K562 (cell line): ENCODE data around the gene DLX3. TPM values are rescaled to one million over a fixed set of nuclear protein-coding genes. Genes with fewer than 3 reads are reported as not detected.

Experiments
- ATAC-seq: fragments of 200-7000 bp; cut with Tn5 transposase; 3 replicates; pipeline ENCODE4 v1.9.1; 2020; ENCODE audit warnings: moderate library complexity
- BruUV-seq: library from RNA; stranded (reverse); fragments of 400-500 nt; replicated peaks from 2 replicates; lab custom pipeline; 2021; lab: Mats Ljungman, UMichigan
- CTCF ChIA-PET: fragments of 300-600 bp; formaldehyde crosslinking; extraction: SDS; loops from one replicate; lab custom pipeline; 2021; ENCODE audit warnings: low intra/inter-chr PET ratio; lab: Yijun Ruan, JAX
- POLR2A ChIA-PET: fragments of 300-600, 350-650 bp; sonication (Branson Sonifier 250); formaldehyde crosslinking; extraction: SDS; loops from one replicate; lab custom pipeline; 2021; ENCODE audit warnings: antibody characterized with exemption, inconsistent platforms; lab: Yijun Ruan, JAX
- DNase-seq, 4 experiments: peaks; one replicate each; pipeline versions ENCODE4 v3.0.0 to v3.0.0-alpha.2; 2011 to 2018; ENCODE audit warnings: low spot score in 3 of 4, mixed read lengths in 3 of 4; ENCODE audit errors: extremely low read depth in 1 of 4
- FAIRE-seq: peaks from 2 replicates; lab custom pipeline; 2011; peaks lifted over from hg19 to GRCh38; lab: Jason Lieb, UNC
- H2AFZ ChIP-seq: 2 replicates; pipeline ENCODE4 v1.6.0; 2011; ENCODE audit warnings: low read depth, low read length, control low read depth, inconsistent platforms
- H3K27ac ChIP-seq: fragments of 200-600 bp; 3 replicates; pipeline ENCODE4 v1.8.0; 2011; ENCODE audit warnings: low read depth, mild to moderate bottlenecking, control low read depth, inconsistent platforms, low read length, moderate library complexity, mixed read lengths; ENCODE audit errors: extremely low read depth
- H3K27me3 ChIP-seq, 2 experiments: fragments of 300-600 bp in 1 of 2; 2 replicates in 1 of 2; 3 replicates in 1 of 2; pipeline versions ENCODE4 v1.6.0 to v1.8.0; 2011; ENCODE audit warnings: inconsistent platforms in 2 of 2, low read length in 2 of 2, mild to moderate bottlenecking in 1 of 2, mixed read lengths in 1 of 2, moderate library complexity in 1 of 2; ENCODE audit not compliant: control insufficient read depth in 2 of 2, insufficient read depth in 2 of 2
- H3K36me3 ChIP-seq: fragments of 300-600 bp; 3 replicates; pipeline ENCODE4 v1.8.0; 2011; ENCODE audit warnings: mild to moderate bottlenecking, low read length, inconsistent platforms; ENCODE audit not compliant: control insufficient read depth, insufficient read depth
- H3K4me1 ChIP-seq, 2 experiments: fragments of 200-600 bp in 1 of 2; replicated peaks in 1 of 2; 2 replicates in 1 of 2; 3 replicates in 1 of 2; pipeline versions ENCODE4 v1.5.1 to v1.8.0; 2011; ENCODE audit warnings: inconsistent platforms in 2 of 2, low read length in 2 of 2, mild to moderate bottlenecking in 1 of 2, mixed read lengths in 1 of 2, moderate library complexity in 1 of 2; ENCODE audit not compliant: control insufficient read depth in 2 of 2, insufficient read depth in 2 of 2
- H3K4me2 ChIP-seq: 2 replicates; pipeline ENCODE4 v1.6.1; 2011; ENCODE audit warnings: low read length, control low read depth, inconsistent platforms, mixed read lengths; ENCODE audit not compliant: insufficient read depth
- H3K4me3 ChIP-seq: fragments of 200-600 bp; sonication (generic), shearing (Covaris generic); 2 replicates; pipeline ENCODE4 v1.5.1; 2016; ENCODE audit warnings: control low read depth, inconsistent platforms
- H3K79me2 ChIP-seq: fragments of 200-600 bp; 3 replicates; pipeline ENCODE4 v1.8.0; 2011; ENCODE audit warnings: low read length, inconsistent platforms; ENCODE audit not compliant: control insufficient read depth, insufficient read depth
- H3K9ac ChIP-seq, 2 experiments: 2 replicates each; pipeline versions ENCODE4 v1.6.0 to v1.6.1; 2011; ENCODE audit warnings: low read depth in 2 of 2, low read length in 2 of 2, control low read depth in 1 of 2, inconsistent platforms in 1 of 2, mild to moderate bottlenecking in 1 of 2, mixed read lengths in 1 of 2; ENCODE audit not compliant: insufficient read depth in 1 of 2
- H3K9me1 ChIP-seq: one replicate; pipeline ENCODE4 v1.6.0; 2011; ENCODE audit warnings: inconsistent platforms, mild to moderate bottlenecking, low read length, moderate library complexity; ENCODE audit not compliant: control insufficient read depth, insufficient read depth
- H3K9me3 ChIP-seq: replicated peaks from 2 replicates; pipeline ENCODE4 v1.5.1; 2011; ENCODE audit warnings: low read depth, low read length, inconsistent platforms; ENCODE audit not compliant: control insufficient read depth, insufficient read depth
- H4K20me1 ChIP-seq: replicated peaks from 2 replicates; pipeline ENCODE4 v1.6.1; 2011; ENCODE audit warnings: low read length, inconsistent platforms, mixed read lengths; ENCODE audit not compliant: control insufficient read depth, insufficient read depth
- BRCA1 ChIP-seq, 2 experiments: fragments of 450-650 bp in 1 of 2; sonication (generic) in 1 of 2; formaldehyde crosslinking in 1 of 2; IDR thresholded peaks; 2 replicates each; pipeline versions ENCODE4 v1.5.0 to v1.6.1; 2017 to 2020; ENCODE audit warnings: mild to moderate bottlenecking in 1 of 2, missing genetic modification reagents in 1 of 2
- CEBPG ChIP-seq, 3 experiments: fragments of 200-800 bp in 1 of 3; sonication (Bioruptor generic) in 1 of 3; sonication (generic) in 1 of 3; formaldehyde crosslinking in 1 of 3; IDR thresholded peaks in 2 of 3; conservative IDR thresholded peaks in 1 of 3; 2 replicates each; pipeline versions ENCODE4 v1.6.1 to v1.8.0; 2016 to 2022; ENCODE audit warnings: missing compliant biosample characterization in 2 of 3, missing genetic modification characterization in 2 of 3, mild to moderate bottlenecking in 1 of 3, missing genetic modification reagents in 1 of 3
- HMBOX1 ChIP-seq: sonication (generic); IDR thresholded peaks from 2 replicates; pipeline ENCODE4 v1.6.1; 2016
- HSF4 ChIP-seq: fragments of 250-450 bp; sonication (Bioruptor Pico); IDR thresholded peaks from 2 replicates; pipeline ENCODE4 v2.1.2; 2022; ENCODE audit warnings: mild to moderate bottlenecking, moderate library complexity, borderline replicate concordance
- RBM25 ChIP-seq: fragments of 200-400 bp; formaldehyde crosslinking; IDR thresholded peaks from 2 replicates; pipeline ENCODE4 v1.6.1; 2018; ENCODE audit warnings: low read length, low read depth, moderate library complexity; ENCODE audit not compliant: severe bottlenecking
- SFPQ ChIP-seq: fragments of 200-400 bp; formaldehyde crosslinking; IDR thresholded peaks from 2 replicates; pipeline ENCODE4 v1.6.1; 2017; ENCODE audit warnings: mild to moderate bottlenecking, low read depth, low read length, moderate library complexity
- ZNF785 ChIP-seq: fragments of 250-450 bp; sonication (Bioruptor Pico); IDR thresholded peaks from 2 replicates; pipeline ENCODE4 v1.4.0; 2020; ENCODE audit warnings: mild to moderate bottlenecking
- WGBS: fragments of 100-300 bp; shearing (Covaris generic); methylation state at CpG from one replicate; pipeline ENCODE4 v1.1.6; 2016; ENCODE audit warnings: low coverage, mixed read lengths; ENCODE audit not compliant: insufficient coverage; ENCODE audit errors: missing lambda C conversion rate; 5-methylcytosine and 5-hydroxymethylcytosine counted together
- in situ Hi-C: fragments of 300-500 bp; cut with MboI; formaldehyde crosslinking; loops from 4 replicates; pipeline ENCODE4 v1.15.0; 2018; ENCODE audit warnings: inconsistent platforms, mixed read lengths
- intact Hi-C: fragments of 100-400 bp; cut with micrococcal nuclease; formaldehyde crosslinking; loops from 2 replicates; pipeline ENCODE4 v1.14.2; 2022
- polyA plus RNA-seq, 8 experiments: library from polyadenylated mRNA; depleted of rRNA in 4 of 8; stranded (reverse) in 5 of 8; unstranded in 3 of 8; fragments of >200 nt; fragmentation: Nextera tagmentation in 2 of 8; fragmentation: Illumina TruSeq in 1 of 8; extraction: Ambion mirVana in 2 of 8; extraction: Trizol in 1 of 8; gene quantifications; 2 replicates each; pipeline versions ENCODE4 v1.2.1 to v1.2.3, GENCODE V29; 2011 to 2014; ENCODE audit warnings: inconsistent platforms in 1 of 8, missing spikeins in 1 of 8
- total RNA-seq, 7 experiments: library from RNA; depleted of rRNA in 6 of 7; stranded (reverse); fragments of >200 nt in 6 of 7; fragmentation: Illumina TruSeq in 2 of 7; extraction: Trizol in 2 of 7; gene quantifications; 2 replicates each; pipeline versions ENCODE4 v1.2.1 to v1.2.3, GENCODE V29; 2011 to 2021; ENCODE audit warnings: low replicate concordance in 1 of 7

DLX3 gene
- total and polyA plus RNA-seq, 9 of the 15 experiments (the other 6 are each of a cell fraction or from before 2014, with no cell fraction given), result not detected

- TF ChIP-seq HMBOX1 (peak; percentile 40; the same call in 1 of the 2 replicates), CEBPG (CRISPR knock-in tag; IDR thresholded peaks at IDR 0.05) (no peak), CEBPG (tag; conservative IDR thresholded peaks at IDR 0.05 in 1 of 2, IDR thresholded peaks at IDR 0.05 in 1 of 2) (no peak), ZNF785 (CRISPR knock-in tag) (no peak), SFPQ (no peak), BRCA1 (IDR thresholded peaks at IDR 0.05) (no peak), BRCA1 (CRISPR knock-in tag; IDR thresholded peaks at IDR 0.05) (no peak)
Observed at GRCh38 chr17:49959183-49959935, 35.7 kb downstream of the DLX3 start (continued).

- POLR2A ChIA-PET, result interaction anchor here (0.5 kb wide), 1 partner anchor 27 kb away, joined by 3 read pairs; no protein-coding TSS in a partner anchor
- FAIRE-seq (no peak), ATAC-seq (no peak), DNase-seq (no peak)
- BruUV-seq, result no TSS peak
- H3K4me3 ChIP-seq, result no peak overlapping the region
- H3K79me2 ChIP-seq, result no peaks in the 10 kb centered on the region
- intact Hi-C loops, result no loop called here
- in situ Hi-C loops, result no loop called here
- H3K27me3 ChIP-seq, result peaks cover 13 to 44% of the 10 kb centered on the region in 2 experiments
- no peak overlapping the region for H3K9ac ChIP-seq
- H2AFZ ChIP-seq, result no peak overlapping the region
- H3K4me2 ChIP-seq, result no peak overlapping the region
- no peaks in the 10 kb centered on the region for H4K20me1 ChIP-seq
- no peak overlapping the region for H3K27ac ChIP-seq
- CTCF ChIA-PET, result no interaction called here
- no peaks in the 10 kb centered on the region for H3K9me1 ChIP-seq
- peaks cover 0 to under 1% of the 10 kb centered on the region in 2 experiments; a peak in 2 of 5 replicates for H3K4me1 ChIP-seq
- peak; percentile 67 for TF ChIP-seq RBM25
- TF ChIP-seq HSF4 (CRISPR knock-in tag), result no peak
- 10% methylated on average over 4 of the region's 4 CpGs for WGBS
- H3K36me3 ChIP-seq, result no peaks in the 10 kb centered on the region
- H3K9me3 ChIP-seq, result no peaks in the 10 kb centered on the region
Observed at GRCh38 chr17:49958723-49959122, 36.3 kb downstream of the DLX3 start.
